Calu3 (cell line): Measurements from ENCODE around the gene ALG8. TPM values are rescaled to one million over a fixed set of nuclear protein-coding genes. Genes with fewer than 3 reads are reported as not detected.
"Not testable (repeated sequence)": the region's sequence is repeated elsewhere in the genome, so short reads cannot be mapped to it uniquely, and the experiment has no call there.

Experiments used
- BruUV-seq: library from RNA; stranded (reverse); fragments of 400-500 nt; replicated peaks from 2 replicates; lab custom pipeline; 2021; lab: Mats Ljungman, UMichigan
- CTCF ChIA-PET: fragments of 300-600 bp; sonication (Branson Sonifier 250); formaldehyde crosslinking; loops from one replicate; lab custom pipeline; 2022; ENCODE audit warnings: antibody characterized with exemption; lab: Charles Lee
- DNase-seq: peaks from one replicate; pipeline ENCODE4 v3.0.0; 2022
- H3K27ac Mint-ChIP-seq: one replicate; pipeline ENCODE4 v1.8.0; 2022; ENCODE audit warnings: mixed read lengths; ENCODE audit not compliant: unreplicated experiment
- H3K27me3 Mint-ChIP-seq: one replicate; pipeline ENCODE4 v1.8.0; 2022; ENCODE audit warnings: mixed read lengths; ENCODE audit not compliant: unreplicated experiment
- H3K36me3 Mint-ChIP-seq: one replicate; pipeline ENCODE4 v1.8.0; 2022; ENCODE audit warnings: mild to moderate bottlenecking, moderate library complexity, mixed read lengths; ENCODE audit not compliant: insufficient read depth, unreplicated experiment
- H3K4me1 Mint-ChIP-seq: one replicate; pipeline ENCODE4 v1.8.0; 2022; ENCODE audit warnings: mild to moderate bottlenecking, low read depth, mixed read lengths; ENCODE audit not compliant: unreplicated experiment
- H3K4me3 Mint-ChIP-seq: one replicate; pipeline ENCODE4 v1.8.0; 2022; ENCODE audit warnings: mild to moderate bottlenecking, low read depth, moderate library complexity, mixed read lengths; ENCODE audit not compliant: unreplicated experiment
- H3K9me3 Mint-ChIP-seq: one replicate; pipeline ENCODE4 v1.8.0; 2022; ENCODE audit warnings: low read depth, mixed read lengths; ENCODE audit not compliant: unreplicated experiment
- CTCF ChIP-seq: fragments of 200-600 bp; IDR thresholded peaks from one replicate; pipeline ENCODE4 v1.8.0; 2022; ENCODE audit warnings: antibody characterized with exemption; ENCODE audit not compliant: unreplicated experiment
- intact Hi-C: fragments of 100-400 bp; cut with micrococcal nuclease; formaldehyde crosslinking; loops from one replicate; pipeline ENCODE4 v1.10.0; 2022; ENCODE audit not compliant: unreplicated experiment
- total RNA-seq: library from RNA; stranded (reverse); gene quantifications from 2 replicates; pipeline ENCODE4 v1.2.3, GENCODE V29; 2022

ALG8 gene
- total RNA-seq, 1 experiment from 2014 or later, result 85.7 TPM

DNA sequence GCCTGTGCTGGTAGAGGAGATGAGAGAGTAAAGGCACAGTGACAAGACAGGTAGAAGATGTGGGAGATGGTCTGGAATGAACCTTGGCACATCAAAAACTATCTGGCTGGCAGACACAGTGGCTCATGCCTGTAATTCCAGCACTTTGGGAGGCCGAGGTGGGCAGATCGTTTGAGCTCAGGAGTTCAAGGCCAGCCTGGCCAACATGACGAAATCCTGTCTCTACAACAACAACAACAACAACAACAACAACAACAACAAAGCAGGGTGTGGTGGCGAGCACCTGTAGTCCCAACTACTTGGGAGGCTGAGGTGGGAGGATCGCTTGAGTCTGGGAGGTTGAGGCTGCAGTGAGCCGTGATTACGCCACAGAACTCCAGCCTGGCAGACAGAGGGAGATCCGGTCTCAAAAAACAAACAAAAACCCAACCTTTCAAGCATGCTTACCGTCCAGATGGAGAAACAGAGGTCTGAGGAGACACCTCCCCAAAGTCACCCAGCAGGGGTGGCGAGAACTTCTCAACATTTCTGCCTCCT, 37.2 kb upstream of the ALG8 start:
- no TSS peak for BruUV-seq
- peaks cover 20% of the 10 kb centered on the region for H3K4me1 Mint-ChIP-seq
- H3K4me3 Mint-ChIP-seq, result no peak overlapping the region
- intact Hi-C loops, result no loop called here
- H3K36me3 Mint-ChIP-seq, result no peaks in the 10 kb centered on the region
- no peaks in the 10 kb centered on the region for H3K27me3 Mint-ChIP-seq
- H3K9me3 Mint-ChIP-seq, result no peaks in the 10 kb centered on the region
- DNase-seq, result no peak
- no peak overlapping the region for H3K27ac Mint-ChIP-seq
- TF ChIP-seq CTCF, result no peak
- CTCF ChIA-PET, result no interaction called here

DNA sequence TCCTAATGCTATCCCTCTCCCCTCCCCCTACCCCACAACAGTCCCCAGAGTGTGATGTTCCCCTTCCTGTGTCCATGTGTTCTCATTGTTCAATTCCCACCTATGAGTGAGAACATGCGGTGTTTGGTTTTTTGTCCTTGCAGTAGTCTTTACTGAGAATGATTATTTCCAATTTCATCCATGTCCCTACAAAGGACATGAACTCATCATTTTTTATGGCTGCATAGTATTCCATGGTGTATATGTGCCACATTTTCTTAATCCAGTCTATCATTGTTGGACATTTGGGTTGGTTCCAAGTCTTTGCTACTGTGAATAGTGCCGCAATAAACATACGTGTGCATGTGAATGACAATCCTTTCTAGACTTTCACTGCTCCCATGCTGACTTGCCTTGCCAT, 36.4 kb upstream of the ALG8 start:
- H3K27me3 Mint-ChIP-seq, H3K9me3 Mint-ChIP-seq, H3K36me3 Mint-ChIP-seq, H3K27ac Mint-ChIP-seq, H3K4me3 Mint-ChIP-seq, DNase-seq, intact Hi-C loops, BruUV-seq: not testable (repeated sequence)
- H3K4me1 Mint-ChIP-seq, result peaks cover 18% of the 10 kb centered on the region
- CTCF ChIA-PET, result interaction anchor here (0.7 kb wide), 1 partner anchor 104 kb away, joined by 5 read pairs; no protein-coding TSS in a partner anchor

- no peak for DNase-seq
- Mint-ChIP-seq H3K4me3 (no peak overlapping the region), H3K4me1 (no peaks in the 10 kb centered on the region), H3K27ac (no peak overlapping the region), H3K9me3 (no peaks in the 10 kb centered on the region), H3K36me3 (no peaks in the 10 kb centered on the region), H3K27me3 (no peaks in the 10 kb centered on the region)
- intact Hi-C loops, result no loop called here
- no peak for TF ChIP-seq CTCF
- CTCF ChIA-PET, result no interaction called here
- BruUV-seq, result no TSS peak
These were observed 32.5 kb upstream of the ALG8 start for GRCh38 chr11:78171951-78172350.

- Mint-ChIP-seq H3K9me3 (no peaks in the 10 kb centered on the region), H3K36me3 (no peaks in the 10 kb centered on the region), H3K4me1 (no peaks in the 10 kb centered on the region), H3K27ac (no peak overlapping the region), H3K4me3 (no peak overlapping the region), H3K27me3 (no peaks in the 10 kb centered on the region)
- DNase-seq, result no peak
- CTCF ChIA-PET, result no interaction called here
- intact Hi-C loops, result no loop called here
- TF ChIP-seq CTCF, result no peak
- no TSS peak for BruUV-seq
These were observed 31.6 kb upstream of the ALG8 start for GRCh38 chr11:78170874-78171549.

GRCh38 chr11:78170413-78170812, 31.0 kb upstream of the ALG8 start:
- no peak overlapping the region for H3K4me3 Mint-ChIP-seq
- no peaks in the 10 kb centered on the region for H3K4me1 Mint-ChIP-seq
- no TSS peak for BruUV-seq
- no peak for TF ChIP-seq CTCF
- no peak overlapping the region for H3K27ac Mint-ChIP-seq
- intact Hi-C loops, result no loop called here
- H3K9me3 Mint-ChIP-seq, result no peaks in the 10 kb centered on the region
- no peaks in the 10 kb centered on the region for H3K36me3 Mint-ChIP-seq
- DNase-seq, result no peak
- CTCF ChIA-PET, result no interaction called here
- no peaks in the 10 kb centered on the region for H3K27me3 Mint-ChIP-seq
